SHP77 treated with DMSO at 0.1 percent for 48 hours (cell line): Measurements from ENCODE around the gene EPAS1.

Experiments used
- DNase-seq: peaks from one replicate; lab custom pipeline; 2025; lab: John Stamatoyannopoulos, UW

EPAS1 gene

DNA sequence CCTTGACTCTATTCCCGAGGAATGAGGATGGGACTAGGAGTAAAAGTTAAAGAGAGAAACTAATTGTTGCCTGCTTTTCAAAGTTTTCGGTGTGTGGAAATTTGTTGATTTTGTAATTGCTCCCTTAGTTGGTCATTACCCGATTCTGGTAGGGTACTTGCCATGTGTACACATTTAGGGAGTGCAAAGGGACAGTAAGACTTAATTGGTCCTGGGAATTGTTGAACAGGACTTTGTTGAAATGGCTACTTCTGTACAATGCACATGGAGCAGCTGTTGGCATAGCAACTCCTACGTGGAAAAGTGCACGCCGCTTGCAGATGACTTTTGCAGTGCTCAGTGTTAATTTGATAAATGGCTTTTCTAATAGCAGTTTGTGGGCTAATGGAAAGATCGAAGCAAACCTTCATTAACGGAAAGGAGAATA lies 22.9 kb downstream of the EPAS1 start:
- no peak for DNase-seq

DNA sequence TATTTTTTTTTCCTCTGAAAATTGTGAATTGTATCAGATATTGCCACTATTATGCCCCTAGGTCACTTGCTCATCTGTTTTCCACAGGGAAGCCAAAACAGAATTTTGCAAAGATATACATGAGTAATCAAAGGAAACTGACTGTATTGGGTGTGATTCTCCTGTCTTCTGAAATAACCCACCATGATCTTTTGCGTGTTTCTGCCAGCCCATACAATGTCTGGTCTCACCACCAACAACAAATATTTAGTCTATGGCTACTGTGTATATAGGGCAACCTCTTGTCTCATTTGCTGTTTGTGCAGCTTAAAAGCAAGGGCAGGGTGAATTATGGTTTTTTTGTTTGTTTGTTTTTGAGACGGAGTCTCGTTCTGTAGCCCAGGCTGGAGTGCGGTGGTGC lies 26.5 kb downstream of the EPAS1 start:
- no peak for DNase-seq

DNA sequence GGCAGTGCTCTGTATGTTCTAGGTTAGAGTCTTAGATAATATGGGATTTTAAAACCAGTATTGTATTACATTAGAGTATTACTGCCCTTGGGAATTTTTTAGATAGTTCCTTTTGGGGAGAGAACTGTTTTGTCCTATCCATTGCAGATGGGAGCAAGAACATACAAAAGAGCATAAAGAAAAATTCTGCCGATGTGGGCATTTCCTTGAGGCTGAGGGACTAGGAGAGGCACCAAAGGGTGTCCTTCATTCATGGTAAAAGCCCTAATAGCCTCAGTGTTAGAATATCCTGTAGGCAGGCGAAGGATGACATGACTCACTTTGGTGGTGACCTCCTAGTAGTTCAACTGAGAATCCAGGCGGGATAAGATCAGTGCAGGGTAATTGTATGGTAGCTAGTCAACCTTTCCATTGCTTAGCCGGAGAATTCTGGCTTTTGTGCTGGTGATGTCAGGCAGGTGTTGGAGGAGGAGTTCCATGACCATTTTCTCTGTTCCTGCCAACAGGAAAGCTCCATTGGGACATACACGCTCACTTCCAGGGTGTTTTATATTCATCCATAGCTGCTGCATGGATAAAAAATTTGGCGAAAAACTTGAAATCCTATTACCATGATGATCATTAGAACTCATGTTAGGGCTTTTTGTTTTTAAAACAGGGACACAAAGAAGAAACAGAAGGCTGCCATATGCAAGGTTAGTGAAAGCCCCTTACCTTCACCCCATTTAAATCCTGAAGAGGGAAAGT lies 28.1 kb downstream of the EPAS1 start:
- no peak for DNase-seq

DNA sequence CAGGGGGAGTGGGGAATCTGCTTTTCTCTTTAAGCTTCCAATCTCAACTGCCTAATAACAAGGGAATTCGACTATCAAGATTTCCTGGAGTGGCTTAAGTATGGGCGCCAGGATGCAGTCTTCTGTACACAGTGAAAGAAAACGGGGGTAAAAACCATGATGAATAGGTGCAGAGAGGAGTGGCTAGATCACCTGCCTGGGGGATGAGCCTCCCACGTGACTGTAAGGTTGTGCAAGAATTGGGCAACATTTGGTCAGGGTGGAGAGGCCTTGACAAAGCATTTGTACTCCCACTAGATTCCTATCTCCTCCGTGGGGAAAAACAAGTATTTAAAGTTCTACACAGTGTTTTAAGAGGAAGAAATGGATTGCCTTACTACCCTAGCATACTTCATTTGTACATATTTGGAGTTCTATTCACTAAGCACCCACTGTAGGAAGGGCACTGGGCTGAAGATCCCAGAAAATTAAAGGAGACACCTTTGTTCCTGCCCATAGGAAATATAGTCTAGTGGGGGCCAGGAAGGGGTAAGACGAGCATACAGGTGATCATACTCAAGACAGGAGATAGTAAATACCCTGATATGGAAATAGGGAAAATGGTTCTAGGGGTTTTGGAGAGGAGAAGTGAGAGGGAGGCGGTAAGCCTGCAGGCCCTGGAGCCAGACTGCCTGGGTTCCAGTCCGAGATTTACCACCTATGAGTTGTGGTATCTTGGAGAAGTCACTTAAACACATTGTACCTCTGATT lies 29.2 kb downstream of the EPAS1 start:
- DNase-seq, result no peak

DNA sequence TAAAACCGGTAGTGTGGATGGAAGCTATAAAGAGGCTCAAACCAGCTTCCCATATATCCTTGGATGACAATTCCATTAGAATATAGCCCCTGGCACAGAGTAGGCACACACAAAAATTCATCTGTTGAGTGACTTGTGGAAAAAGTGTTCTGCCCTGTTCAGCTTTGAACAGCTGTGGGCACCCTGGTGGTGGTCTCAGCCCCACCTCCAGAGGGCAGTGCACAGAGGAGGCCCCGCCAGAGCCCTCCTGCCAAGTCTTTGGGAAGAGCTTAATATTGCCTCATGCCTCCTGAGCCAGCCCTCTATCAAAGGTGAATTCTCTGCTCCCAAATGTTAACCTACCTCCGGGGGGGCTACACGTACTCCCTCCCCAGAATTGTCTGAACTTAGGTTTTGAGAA lies 30.4 kb downstream of the EPAS1 start:
- no peak for DNase-seq

DNA sequence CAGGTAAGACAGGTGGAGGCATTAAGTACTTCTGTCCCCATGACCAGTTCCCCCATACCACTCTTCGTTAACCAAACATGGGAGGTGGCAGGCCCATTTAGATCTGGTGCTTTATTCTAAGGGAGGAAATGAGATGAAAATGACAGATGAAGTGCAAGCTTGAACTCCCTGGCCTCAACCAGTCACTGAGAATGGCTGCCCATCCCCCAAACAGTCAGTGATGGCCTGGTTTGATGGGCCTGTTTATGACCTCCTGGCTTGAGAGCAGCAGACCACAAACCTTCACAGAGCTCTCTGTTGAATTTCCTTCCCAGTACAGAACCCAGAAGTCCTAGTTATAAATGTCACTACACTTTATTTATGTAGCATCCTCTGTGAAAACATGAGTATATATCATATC lies 31.1 kb downstream of the EPAS1 start:
- DNase-seq, result no peak

DNA sequence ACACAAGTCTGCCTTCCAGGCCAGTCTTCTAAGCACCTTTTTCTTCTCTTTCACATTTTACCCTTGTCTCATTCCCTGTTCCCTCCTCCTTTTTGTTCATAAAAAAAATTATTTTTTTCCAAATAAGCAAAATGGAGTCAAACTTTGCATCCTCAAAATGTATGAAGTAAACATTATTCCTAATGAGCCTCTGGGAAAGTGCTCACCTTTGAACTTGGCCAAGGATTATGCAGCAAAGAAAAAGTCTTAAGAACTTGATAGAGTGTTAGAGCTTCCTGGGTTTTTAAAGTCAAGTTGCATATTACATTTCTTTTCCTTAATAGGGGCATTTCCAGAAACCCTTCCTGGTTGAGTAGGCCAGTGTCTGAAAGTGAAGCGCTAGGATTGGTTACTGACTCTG lies 31.6 kb downstream of the EPAS1 start:
- no peak for DNase-seq

DNA sequence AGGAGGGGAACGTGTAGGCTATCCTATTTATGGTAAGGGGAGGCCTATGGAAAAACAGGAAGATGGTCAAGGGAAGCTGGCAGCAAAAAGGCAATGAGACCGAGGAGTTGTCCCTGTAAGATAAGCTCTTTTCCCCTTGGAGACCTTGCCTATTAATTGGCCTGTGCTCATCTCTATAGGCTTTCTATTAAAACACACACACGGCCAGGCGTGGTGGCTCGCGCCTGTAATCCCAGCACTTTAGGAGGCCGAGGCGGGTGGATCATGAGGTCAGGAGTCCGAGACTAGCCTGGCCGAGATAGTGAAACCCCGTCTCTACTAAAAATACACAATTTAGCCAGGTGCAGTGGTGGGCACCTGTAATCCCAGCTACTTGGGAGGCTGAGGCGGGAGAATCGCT lies 32.1 kb downstream of the EPAS1 start:
- DNase-seq, result no peak

DNA sequence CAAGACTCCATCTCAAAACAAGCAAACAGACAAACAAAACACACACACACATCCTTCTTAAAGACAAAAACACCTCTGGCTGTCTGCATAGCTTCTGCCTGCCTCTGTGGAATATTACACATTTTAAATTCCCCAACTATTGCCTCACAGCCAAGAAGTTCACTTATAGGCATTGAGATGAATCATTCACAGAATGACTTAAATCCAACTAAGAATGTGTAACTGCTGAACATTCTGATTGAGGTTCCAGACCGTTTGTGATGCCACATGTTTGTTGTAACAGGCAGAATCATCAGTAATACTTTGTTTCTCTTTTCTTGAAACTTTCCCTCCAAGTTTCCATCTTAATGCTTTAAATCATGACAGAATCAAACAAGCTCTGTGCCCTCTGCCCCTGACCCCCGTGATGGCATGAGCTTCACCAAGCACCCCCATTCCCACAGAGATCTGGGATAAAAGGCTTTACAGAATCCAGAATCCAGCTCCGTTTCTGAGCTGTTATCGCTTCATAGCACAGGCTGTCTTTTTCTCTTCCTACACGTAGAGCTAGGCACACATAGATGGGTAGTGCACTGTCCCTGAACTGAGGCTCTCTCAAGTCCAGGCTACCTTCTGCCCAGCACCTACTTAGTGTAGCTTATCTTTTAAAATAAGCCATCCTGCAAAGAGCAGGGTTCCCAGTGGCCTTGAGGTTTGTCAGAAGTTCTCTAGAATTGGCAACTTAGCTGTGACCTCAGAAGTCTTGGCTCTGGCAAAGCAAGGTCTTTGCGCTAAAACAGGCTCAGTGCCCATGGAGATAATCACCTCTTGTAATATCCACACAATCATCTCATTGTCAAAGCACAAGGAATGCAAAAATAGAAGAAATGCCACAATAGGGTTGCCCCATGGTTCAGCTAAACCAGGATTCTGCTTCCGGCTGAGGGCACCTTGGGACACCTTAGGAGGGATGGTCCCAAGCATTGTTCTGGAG lies 32.9 kb downstream of the EPAS1 start:
- no peak for DNase-seq

DNA sequence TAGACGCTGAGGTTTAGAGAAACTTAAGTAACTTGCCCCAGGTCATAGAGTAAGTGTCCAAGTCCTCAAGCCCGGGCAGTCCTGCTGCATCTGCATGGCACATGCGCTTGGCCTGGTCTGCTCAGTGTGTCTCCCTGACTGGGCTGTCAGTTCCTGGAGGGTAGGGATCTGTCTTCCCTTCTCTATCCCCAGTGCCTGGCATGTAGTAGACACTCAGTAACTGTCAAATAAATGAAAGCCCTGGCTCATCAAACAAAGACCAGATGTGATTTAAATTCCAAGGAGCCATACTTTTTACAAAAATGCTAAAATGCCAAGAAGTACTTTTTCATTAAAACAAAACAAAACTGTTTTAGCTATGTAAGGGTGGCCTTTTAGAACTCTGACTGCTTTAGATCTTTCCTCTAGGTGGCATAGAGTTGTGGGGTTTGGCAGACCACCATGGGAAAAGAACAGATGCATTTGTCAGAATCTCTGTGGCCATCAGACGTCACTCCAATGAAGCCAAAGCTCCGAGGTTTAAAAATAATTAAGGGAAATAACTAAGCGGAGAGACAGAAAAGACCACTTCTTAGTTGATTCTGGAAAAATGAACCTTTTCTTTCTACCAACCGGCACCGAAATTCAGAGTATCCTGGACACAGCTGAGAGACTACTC lies 34.0 kb downstream of the EPAS1 start:
- no peak for DNase-seq

DNA sequence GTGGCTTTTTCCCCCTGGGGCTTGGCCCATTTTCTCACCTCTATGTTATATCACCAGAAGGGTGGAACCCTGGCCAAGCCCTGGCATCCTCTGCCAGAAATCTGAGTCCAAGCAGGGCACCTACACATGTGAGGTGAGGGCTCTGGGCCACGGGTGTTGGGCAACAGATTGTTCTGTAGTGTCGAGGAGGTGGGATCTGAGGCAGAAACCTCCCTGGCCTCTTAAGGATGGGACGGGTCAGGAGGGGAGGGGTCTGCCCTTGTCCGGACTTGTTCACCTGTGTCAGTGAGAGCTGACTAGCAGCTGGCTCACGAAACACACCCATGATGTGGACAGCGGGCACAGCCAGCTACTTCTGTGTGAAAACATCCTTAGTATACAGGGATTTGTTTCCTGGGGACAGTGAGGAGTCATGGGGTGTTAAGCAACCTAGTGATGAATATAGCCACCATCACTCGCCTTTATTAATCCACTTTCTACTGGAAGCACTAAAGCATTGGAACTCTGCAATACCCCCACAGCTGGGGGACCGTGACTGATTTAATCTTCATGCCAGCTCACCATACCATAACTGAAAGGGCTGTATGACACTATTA lies 35.6 kb downstream of the EPAS1 start:
- DNase-seq, result no peak

DNA sequence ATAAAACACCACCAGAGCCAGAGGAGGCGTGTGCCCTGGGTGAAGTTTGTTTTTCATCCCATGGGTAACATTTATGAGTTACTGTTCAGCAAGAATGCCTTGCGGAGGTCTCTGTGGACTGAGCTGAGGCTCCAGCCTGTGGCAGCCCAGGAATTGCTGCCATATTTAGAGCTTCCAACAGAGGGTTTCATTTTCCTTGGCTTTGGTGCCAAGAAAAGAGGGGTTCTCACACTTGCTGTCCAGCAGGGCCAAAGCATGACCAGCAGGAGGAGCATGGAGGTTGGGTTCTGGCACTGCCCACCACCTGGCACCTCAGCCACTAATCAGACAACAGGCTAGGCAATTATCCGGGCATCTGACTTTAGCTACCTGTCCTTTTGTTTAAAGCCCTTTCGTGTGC lies 36.7 kb downstream of the EPAS1 start:
- no peak for DNase-seq

DNA sequence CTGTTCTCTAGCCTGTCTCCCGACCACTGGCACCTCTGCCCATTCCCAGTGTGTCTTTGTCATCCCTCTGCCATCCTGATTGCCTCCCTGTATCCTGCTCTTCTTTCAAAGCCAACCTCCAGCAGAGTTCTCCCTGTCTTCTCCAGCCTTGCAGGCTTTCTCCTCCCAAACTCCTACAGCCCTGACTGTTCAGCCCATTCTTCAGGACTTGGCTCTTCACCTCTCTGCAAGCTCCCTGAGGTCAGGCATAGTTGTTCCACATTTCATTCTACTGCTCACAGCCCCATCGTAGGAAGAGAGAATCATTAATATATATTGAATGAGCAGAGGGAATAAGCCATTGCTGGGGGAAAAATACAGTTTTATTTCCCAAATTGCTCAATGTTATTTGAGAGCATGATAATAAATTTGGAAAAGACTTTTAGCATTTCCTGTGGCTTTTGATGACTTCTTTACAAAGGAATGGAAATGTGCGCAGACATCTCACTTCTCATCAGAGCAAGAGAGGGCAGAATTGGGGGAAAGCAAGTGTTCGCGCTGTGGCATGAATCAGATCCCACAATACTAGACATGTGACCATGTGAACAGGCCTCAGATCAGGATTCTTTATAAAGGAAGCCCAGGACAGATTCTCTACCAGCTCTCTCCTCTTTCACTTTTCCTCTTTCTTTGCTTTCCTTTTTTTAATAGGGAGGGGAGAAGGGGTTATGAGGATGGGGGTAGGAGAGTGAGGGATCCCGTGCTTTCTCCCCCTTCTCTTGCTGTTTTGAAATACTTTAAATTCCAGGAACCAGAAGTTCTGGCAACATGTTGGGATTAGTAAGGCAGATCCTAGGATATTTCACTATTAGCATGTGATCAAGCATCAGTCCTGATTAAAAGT lies 37.4 kb downstream of the EPAS1 start:
- no peak for DNase-seq

DNA sequence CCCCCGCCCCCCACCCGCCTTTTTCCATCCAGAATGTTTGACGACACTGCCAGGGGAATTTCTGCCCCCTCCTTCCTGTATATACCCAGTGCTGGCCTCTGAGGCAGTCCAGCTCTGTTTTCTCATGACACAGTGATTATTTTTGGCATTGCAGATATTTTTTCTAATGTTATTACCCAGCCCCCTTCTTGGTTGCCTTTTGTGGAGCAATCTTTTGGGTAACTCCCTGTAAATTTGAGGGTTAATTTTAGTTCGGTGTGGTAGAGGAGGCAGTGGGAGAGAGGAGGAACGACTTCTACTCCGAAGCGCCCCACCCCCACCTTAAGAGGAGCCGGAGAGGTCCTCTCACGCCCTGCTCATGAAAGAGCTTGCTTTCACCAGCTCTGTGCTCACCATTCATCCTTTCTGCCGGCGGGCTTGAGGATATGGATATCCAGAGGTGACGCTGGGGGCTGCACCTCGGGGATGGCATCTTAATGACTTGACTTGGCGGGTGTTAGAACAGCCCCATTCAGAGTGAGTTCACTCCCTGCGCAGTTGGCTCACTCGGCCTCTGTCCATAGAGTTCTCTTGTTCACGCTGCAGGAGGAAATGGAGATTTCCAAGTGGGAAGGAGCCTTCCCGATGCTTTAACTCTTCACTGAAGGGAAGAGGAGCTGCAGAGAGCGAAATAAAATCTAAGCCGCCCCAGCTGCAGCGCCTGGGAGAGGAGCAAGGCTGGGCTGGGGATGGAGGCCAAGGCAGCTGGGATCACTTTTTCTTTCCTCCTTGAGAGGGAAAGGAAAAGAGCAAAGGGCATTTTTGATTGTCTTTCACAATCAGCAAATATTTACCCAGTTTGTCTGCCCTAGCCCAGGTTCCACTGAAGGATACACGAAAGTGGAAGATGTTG lies 38.4 kb downstream of the EPAS1 start:
- no peak for DNase-seq

DNA sequence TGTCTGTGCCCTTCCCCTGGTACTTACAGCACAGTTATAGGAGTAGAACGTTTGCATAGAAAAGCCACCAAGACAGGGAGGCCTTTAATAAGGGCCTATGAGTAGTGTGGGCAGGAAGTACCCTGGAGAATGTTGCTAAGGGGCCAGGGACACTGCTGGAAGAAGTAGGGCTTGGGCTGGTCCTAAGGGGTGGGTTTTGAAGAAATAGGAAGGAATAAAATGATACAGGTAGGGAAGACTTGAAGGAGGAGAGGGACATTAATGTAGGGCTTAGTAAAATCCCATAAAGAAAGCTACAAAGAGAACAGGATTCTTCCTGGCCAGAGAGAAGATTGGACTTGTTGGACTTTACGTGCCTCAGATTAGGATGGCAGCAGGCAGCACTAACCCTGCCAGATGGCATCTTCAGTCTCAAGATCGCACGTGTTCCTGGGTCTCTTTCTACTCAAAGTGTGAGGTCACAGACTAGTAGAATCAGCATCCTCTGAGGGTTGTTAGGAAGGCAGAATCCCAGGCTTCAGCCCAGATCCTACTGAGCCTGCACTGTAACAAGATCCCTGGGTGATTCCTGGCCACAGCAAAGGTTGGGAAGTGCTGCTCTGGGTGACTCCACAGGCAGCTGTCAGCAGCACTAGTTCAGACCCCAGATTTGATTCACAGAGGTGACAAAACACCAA lies 39.2 kb downstream of the EPAS1 start:
- DNase-seq, result no peak

DNA sequence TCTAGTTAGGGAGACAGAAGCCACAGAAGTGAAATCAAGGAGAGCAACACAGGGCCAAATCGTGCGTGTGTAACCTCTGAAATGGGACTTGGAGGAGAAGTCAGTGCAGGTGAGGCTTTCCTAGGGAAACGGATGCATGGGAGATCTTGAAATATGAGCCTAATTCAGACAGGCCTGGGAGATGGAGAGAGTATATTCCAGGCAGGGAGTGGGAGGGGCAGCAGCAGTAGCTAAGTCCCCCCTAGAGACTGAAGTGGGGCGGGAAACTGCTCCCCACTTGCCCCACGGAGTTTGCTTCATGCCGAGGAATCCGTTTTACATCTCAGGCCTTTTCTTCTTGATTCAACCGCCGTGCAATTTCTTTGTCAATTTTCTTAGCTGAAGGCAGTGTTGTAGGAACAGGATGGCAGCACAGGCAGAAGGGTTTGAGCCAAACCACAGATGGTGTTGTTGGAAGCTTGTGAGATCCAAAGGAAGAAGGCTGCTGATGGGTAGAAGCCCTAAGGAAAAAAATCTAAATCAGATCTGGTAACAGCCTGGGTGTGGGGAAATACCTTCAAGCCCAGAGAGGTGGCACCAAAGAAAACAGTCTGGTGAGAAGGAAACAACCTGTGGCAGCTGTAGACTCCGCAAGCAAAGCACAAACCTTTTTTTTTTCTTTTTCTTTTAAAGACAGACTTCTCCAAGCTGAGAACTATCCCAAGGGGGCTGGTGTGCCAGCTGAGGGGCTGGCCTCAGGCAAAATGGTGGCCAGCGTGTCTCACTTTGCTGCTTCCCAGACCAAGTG lies 40.2 kb downstream of the EPAS1 start:
- no peak for DNase-seq

DNA sequence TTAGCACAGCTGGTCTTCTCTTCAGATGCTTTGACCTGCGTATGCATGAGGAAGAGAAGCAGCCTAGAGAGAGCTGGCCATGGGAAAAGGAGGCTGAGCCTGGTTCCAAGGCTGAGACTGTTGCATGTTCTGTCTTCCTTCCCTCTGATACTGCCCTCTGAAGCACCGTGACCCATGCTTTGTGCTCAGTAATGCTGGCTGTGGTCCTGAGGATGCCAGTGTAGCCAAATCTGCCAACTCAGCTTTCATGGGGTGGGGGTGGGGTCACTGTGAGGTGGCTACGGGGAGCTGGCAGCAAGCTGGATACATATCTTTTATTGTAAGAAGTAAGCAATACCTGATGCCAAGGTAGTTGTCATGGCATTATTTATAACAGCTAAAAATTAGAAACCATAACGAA lies 41.5 kb downstream of the EPAS1 start:
- no peak for DNase-seq

DNA sequence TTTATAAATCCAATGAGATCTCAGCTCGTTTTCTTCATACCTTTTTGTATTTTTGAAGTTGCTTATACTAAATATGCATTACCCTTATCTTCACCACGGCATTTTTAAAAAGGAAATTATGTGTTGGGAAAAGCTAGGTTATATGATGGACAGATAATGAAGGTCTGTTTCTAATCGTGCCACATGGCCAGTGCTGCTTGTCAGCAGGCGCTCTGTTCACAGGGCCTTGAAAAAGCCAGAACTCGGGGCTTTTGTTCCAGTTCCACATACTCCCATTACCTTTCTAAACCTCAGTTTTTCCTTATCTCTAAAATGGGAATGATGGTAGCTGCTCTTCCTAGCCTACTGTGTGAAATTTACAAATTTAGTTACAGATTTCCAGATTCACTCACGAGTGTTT lies 42.0 kb downstream of the EPAS1 start:
- no peak for DNase-seq
